HG02938 (cell line): Measurements from ENCODE around the gene UBL7.

Experiments used
- ATAC-seq: cut with Tn5 transposase; IDR thresholded peaks from one replicate; pipeline ENCODE4 v1.9.1; 2021; ENCODE audit warnings: mild to moderate bottlenecking, moderate library complexity; ENCODE audit not compliant: unreplicated experiment

UBL7 gene

GRCh38 chr15:74409225-74409624 lies 51.7 kb downstream of the UBL7 start:
- ATAC-seq: no peak

GRCh38 chr15:74408815-74409214 lies 52.1 kb downstream of the UBL7 start:
- ATAC-seq: no peak

- no peak for ATAC-seq
These were observed 52.6 kb downstream of the UBL7 start for GRCh38 chr15:74408385-74408784.

DNA sequence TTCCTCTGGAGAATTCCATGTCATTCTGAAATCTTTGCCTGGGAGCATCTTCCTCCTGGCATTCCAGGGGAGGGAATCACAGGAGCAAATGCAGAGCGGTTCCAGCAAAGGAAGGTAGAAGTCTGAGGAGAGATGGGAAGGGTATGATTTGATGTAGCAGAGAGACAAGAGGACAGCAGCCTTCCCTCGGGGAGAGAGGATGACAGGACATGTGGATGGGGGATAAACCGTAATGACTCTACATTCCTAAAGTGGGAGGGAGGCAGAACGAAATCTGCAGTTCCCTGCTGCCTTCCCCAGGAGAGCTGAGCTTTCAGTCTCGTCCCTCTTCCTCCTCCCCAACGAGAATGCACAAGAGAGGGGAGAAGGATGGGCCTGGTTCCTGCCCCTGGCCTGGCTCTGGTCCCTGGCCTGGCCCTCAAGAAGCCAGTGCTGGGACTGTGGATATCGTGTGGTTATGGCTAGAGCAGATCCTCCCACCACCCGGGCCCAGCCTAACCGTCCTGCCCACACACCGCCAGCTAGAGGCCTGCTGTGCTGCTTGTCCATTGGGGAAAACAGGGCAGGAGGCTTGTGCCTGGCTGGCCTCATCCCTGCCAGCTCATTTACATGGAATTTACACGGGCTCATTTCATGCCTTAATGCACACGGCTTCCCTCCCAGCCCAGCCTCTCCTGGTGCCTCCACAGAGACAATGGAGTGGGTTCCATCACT lies 53.8 kb downstream of the UBL7 start:
- ATAC-seq: no peak

DNA sequence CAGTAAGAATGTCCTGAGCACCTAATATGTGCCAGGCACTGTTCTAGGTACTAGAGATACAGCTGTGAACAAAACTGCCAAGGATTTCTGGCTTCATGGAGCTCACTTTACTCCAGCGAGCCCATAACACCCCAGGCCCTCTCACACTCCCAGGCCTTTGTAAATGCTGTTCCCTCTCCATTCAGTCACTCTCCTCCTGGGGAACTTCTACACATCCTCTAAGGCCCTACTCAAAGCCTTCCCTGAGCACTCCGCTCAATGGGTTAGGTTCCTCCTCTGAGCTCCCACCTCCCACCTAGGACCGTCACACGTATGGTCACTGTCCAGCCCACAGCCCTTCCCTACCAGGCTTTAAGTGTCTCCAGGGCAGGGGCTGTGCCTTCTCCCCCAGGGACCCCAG lies 54.4 kb downstream of the UBL7 start:
- no peak for ATAC-seq

DNA sequence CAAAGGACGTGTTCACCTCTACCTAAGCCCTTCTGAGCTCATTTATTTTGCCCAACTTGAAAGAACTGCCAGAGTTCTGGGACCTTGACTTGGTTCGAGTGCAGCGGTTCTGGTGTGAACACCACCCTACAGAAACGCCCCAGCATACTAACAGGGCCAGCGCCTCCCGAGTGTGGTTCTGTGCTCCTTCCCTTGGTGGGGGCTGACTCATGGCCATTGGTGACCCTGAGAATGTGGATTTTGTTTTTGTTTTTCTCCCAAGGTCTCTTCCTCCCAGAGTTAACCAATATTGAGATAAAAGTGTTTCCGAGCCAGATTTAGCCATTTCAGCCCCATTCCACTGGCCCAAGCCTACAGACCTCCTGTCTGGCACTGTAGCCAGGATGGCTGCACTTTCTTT lies 55.1 kb downstream of the UBL7 start:
- ATAC-seq: no peak

- ATAC-seq: peak; percentile 31
These were observed 56.9 kb downstream of the UBL7 start for GRCh38 chr15:74403991-74404563.

- peak; percentile 5 for ATAC-seq
These were observed 57.4 kb downstream of the UBL7 start for GRCh38 chr15:74403588-74403919.

DNA sequence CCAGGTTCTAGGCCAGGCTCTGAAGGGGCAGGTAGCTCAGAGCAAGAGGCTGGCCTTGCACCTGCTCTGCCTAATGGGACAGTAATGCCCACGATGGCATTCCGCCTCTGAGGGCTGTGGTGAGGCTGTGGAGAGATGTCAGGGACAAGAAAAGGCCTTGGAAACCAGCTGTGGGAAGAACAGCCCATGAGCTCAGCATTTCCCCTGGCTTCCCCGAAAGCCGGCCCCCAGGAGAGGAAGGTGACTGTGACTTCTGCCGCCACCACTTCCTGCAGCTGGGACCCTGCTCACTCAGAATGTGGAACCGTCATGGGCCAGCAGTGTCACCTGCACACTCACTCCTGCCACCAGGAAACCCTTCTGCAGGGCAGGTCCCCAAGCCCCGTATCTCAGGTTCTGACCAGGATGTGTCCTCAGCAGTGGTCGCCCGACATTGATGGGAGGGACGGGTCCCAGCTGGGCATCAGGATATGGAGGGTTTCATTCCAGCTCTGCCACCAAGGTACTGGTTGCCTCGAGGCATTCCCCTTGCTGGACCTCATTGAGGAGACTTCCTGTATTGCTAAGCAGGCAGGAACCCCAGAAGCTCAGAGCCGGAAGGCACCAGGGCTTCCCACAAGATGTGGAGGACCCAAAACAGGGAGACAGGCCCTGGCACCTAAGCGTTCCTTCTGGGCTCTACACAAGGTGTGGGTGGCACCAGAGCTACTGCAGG lies 57.9 kb downstream of the UBL7 start:
- peak; percentile 0 for ATAC-seq

DNA sequence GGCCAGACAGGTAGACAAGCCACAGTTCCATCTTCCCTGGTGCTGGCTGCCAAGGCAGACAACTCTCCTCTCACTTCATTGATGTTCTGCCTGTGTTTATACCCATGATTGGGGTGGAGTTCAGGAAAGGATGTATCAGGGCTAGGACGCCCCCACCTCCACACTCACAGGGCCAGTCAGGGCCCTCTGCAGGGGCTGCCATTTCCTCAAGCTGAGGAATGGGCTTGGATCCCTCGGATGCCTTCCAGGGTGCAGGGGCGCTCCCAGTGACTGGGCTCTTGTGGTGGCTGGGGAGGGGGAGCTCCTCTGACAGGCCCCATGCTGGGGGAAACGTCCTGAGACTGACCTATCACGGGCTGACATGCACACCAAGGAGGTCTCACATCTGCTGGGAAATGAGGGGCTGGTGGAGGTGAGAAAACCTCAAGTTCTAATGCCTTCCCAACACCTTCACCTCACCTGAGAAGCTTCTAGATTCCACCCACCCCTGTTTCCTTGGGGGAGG lies 58.6 kb downstream of the UBL7 start:
- ATAC-seq: no peak

GRCh38 chr15:74400915-74401757 lies 59.8 kb downstream of the UBL7 start:
- no peak for ATAC-seq

GRCh38 chr15:74400313-74400860 lies 60.6 kb downstream of the UBL7 start:
- ATAC-seq: no peak

GRCh38 chr15:74399511-74400312 lies 61.2 kb downstream of the UBL7 start:
- ATAC-seq: no peak

DNA sequence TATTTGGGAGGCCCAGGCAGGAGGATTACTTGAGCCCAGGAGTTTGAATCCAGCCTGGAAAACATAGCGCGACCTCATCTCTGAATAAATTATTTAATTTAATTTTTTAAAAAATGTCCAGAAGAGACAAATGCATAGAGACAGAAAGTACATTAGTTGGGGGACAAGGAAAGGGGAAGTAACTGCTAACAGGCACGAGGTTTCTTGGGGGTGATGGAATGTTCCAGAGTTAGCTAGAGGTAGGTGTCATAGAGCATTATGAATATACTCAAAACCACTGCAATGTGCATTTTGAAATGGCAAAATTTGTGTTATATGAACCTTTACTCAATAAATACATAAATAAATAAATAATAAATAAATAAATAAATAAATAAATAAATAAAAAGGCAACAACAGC lies 61.9 kb downstream of the UBL7 start:
- ATAC-seq: no peak

DNA sequence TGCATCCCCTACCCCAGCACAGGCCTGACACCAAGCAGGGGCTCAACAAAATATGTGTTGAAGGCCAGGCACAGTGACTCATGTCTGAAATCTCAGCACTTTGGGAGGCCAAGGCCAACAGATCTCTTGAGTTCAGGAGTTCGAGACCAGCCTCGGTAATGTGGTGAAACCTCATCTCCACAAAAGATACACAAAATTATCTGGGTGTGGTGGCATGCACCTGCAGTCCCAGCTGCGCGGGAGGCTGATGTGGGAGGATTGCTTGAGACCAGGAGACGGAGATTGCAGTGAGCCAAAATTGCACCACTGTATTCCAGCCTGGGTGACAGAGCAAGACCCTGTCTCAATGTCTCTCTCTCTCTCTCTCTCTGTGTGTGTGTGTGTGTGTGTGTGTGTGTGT lies 62.8 kb downstream of the UBL7 start:
- ATAC-seq: no peak

DNA sequence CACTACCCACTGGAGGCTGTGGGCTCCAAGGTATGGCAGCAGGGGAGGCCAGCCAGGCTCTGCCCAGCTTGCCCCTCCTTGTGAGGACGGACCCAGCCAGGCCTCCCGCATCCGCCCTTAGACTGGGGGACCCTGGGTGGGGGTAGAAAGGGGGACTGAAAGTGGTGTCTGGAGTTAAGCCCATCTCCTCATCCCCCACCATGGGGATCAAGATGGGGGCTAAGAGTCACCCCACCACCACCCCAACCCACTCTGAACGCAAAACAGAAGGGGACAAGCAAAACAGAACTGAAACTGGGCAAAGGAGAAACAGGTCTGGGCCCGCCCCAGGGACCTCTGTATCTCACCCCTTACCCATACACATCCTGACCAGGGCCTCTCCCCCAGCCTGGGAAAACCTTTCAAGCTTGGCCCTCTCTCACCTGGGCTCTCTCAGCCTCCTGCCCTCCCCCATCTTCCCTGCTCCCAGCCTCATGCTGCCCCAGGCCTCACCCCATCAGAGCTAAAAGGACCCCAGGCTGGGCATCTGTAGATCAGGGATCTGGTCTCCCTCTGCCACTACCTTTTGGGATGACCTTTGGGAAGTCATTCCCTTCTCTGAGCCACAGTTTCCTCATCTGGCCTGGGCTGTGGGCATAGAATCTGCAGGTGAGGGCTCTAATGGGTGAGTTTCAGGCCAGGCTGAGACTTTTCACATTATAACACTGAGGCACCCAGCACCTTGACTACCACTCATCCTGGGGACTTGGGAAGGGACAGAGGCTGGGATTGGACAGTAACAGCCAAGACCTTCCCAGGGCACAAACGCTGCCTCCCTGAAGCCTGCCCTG lies 63.5 kb downstream of the UBL7 start:
- ATAC-seq: no peak

DNA sequence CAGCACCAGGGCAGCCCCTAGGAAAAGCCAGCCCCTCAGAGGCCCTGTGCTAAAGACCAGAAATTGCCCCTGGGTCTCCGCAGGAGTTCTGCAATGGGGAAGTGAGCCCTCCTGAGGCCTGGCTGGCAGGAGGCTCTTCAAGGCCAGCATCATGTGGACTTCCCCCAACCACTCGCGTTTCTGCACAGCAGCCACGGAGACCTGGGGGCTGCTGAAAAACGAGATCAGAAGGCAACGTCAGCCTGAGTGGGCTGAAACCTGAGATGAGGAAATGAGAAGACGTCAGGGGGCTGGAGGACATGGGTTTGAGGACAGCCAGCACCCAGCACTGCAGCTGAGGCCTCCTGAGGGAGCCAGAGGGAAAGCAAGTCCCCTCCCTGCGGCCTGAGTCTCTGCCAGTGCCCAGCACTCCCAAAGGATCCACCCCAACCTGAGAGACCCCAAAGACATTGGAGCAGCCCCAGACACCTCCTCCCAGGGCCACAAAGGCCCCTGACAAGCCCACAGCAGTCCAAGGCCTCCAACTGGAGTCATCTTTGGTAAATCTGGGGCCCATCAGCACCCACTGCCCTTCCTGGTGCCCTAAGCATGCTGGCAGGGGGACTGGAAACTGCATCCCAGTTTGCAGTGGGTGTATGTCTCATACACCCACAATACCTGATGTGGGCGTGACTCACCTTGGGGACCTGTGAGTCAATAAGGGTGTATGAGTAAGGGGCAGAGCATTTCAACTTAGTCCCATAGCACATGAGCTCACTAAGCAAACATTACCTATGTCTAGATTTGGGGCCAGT lies 64.3 kb downstream of the UBL7 start:
- ATAC-seq: no peak

GRCh38 chr15:74396146-74396438 lies 64.9 kb downstream of the UBL7 start:
- ATAC-seq: no peak
